Measurements from ENCODE around the gene HMGCLL1. TPM values are rescaled to one million over a fixed set of nuclear protein-coding genes. Genes with fewer than 3 reads are reported as not detected.

The HMGCLL1 gene
- polyA plus RNA-seq, 1 of the 3 experiments (the other 2 are of a cell fraction), result not detected

DNA sequence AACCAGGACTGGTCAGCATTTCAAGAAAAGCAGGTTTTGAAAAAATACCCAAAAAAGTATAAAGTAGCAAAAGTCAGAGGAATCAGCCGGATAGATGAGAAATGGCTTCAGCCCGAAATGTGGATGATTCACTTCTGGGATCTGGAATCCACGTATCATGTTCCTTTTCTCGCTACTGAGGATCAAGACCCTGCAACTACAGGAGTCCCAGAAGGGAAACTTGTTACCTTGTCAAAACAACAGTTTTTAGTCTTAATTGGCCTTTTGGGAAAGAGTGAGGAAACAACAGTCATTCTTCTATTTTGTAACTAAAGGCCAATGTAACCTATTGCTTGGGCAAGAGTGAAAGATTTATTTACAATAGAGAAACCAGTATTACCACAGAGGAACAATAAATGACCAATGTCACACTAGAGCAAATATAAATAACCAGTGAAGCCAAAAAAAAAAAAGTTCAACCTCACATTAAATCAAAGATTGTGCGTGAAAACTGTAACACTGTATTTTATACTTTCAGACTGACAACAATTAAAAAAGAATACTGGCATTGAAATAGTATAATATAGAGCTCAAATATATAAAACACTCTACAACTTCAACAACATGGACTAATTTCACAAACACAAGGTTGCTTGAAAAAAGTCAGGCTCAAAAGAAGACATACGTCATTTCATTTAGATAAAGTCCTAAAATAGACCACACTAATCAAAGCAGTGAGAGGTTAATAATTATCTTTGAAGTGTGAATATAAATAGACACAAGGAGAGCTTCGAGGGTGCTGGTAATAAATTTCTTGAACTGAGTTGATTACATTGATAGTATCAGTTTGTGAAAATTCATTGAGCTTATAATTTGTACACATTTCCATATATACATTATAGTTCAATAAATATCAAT lies 135.5 kb downstream of the HMGCLL1 start (continued):
- TF ChIP-seq, protein P1, sequence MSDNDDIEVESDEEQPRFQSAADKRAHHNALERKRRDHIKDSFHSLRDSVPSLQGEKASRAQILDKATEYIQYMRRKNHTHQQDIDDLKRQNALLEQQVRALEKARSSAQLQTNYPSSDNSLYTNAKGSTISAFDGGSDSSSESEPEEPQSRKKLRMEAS (IDR thresholded peaks at IDR 0.05; ENCODE audit: low read depth), result no peak

- CTCF ChIA-PET, result no interaction called here
- WGBS (ENCODE audit: low lambda C conversion rate), result 21% methylated on average over 3 of the region's 3 CpGs
Observed at GRCh38 chr6:55438203-55438602, 140.8 kb downstream of the HMGCLL1 start.

More at GRCh38 chr6:55438203-55438602, 140.8 kb downstream of the HMGCLL1 start:
- Histone ChIP-seq H3K36me3 (replicated peaks in 1 of 2; ENCODE audit: control insufficient read depth in 1 of 2, insufficient read depth in 2 of 2, low read length in 1 of 2) (no peaks in the 10 kb centered on the region), H3K4me3 (ENCODE audit: low read depth in 2 of 2, low read length in 1 of 2) (no peak overlapping the region), H3K27ac (ENCODE audit: low read depth in 2 of 2, low read length in 1 of 2) (no peak overlapping the region), H3F3A (replicated peaks; ENCODE audit: insufficient read depth) (no peaks in the 10 kb centered on the region), H3K4me2 (no peak overlapping the region), H3K9me2 (no peaks in the 10 kb centered on the region), H3K4me1 (ENCODE audit: control insufficient read depth in 1 of 2, insufficient read depth in 2 of 2, low read depth in 1 of 2, low read length in 1 of 2) (no peaks in the 10 kb centered on the region), H2AFZ (ENCODE audit: low read depth) (no peak overlapping the region), H3K9ac (no peak overlapping the region), H3K79me2 (ENCODE audit: insufficient read depth) (no peaks in the 10 kb centered on the region), H3K27me3 (ENCODE audit: insufficient read depth) (peaks cover 6% of the 10 kb centered on the region), H3K9me3 (no peaks in the 10 kb centered on the region), H4K20me1 (ENCODE audit: insufficient read depth) (no peaks in the 10 kb centered on the region)
- POLR2A ChIA-PET, result no interaction called here
- TF ChIP-seq MEF2A (IDR thresholded peaks at IDR 0.05; ENCODE audit: borderline replicate concordance, low read depth) (no peak), SMC3 (IDR thresholded peaks at IDR 0.05; ENCODE audit: low read depth, low read length) (no peak), REST (IDR thresholded peaks at IDR 0.05; ENCODE audit: low read depth, low read length) (no peak), RXRA (IDR thresholded peaks at IDR 0.05; ENCODE audit: borderline replicate concordance, low read depth) (no peak), RFX5 (IDR thresholded peaks at IDR 0.05; ENCODE audit: low read length) (no peak), TAF1 (IDR thresholded peaks at IDR 0.05; ENCODE audit: borderline replicate concordance, low read depth, low read length) (no peak), GATA2 (CRISPR knock-in tag; IDR thresholded peaks at IDR 0.05) (no peak), CHD2 (IDR thresholded peaks at IDR 0.05; ENCODE audit: low read length, partially characterized antibody) (no peak), GABPA (IDR thresholded peaks at IDR 0.05; ENCODE audit: low read depth) (no peak), EP300 (IDR thresholded peaks at IDR 0.05; ENCODE audit: borderline replicate concordance in 1 of 2, low read depth in 1 of 2, low read length in 1 of 2) (no peak), ZBTB33 (IDR thresholded peaks at IDR 0.05; ENCODE audit: borderline replicate concordance, low read depth) (no peak), TCF12 (IDR thresholded peaks at IDR 0.05) (no peak), POLR2AphosphoS5 (IDR thresholded peaks at IDR 0.05; ENCODE audit: low read depth, low read length) (no peak)
- TF ChIP-seq, protein P2, sequence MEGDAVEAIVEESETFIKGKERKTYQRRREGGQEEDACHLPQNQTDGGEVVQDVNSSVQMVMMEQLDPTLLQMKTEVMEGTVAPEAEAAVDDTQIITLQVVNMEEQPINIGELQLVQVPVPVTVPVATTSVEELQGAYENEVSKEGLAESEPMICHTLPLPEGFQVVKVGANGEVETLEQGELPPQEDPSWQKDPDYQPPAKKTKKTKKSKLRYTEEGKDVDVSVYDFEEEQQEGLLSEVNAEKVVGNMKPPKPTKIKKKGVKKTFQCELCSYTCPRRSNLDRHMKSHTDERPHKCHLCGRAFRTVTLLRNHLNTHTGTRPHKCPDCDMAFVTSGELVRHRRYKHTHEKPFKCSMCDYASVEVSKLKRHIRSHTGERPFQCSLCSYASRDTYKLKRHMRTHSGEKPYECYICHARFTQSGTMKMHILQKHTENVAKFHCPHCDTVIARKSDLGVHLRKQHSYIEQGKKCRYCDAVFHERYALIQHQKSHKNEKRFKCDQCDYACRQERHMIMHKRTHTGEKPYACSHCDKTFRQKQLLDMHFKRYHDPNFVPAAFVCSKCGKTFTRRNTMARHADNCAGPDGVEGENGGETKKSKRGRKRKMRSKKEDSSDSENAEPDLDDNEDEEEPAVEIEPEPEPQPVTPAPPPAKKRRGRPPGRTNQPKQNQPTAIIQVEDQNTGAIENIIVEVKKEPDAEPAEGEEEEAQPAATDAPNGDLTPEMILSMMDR (IDR thresholded peaks at IDR 0.05), result no peak
- TF ChIP-seq, protein P3, sequence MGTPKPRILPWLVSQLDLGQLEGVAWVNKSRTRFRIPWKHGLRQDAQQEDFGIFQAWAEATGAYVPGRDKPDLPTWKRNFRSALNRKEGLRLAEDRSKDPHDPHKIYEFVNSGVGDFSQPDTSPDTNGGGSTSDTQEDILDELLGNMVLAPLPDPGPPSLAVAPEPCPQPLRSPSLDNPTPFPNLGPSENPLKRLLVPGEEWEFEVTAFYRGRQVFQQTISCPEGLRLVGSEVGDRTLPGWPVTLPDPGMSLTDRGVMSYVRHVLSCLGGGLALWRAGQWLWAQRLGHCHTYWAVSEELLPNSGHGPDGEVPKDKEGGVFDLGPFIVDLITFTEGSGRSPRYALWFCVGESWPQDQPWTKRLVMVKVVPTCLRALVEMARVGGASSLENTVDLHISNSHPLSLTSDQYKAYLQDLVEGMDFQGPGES (IDR thresholded peaks at IDR 0.05; ENCODE audit: low read depth, low read length), result no peak
- TF ChIP-seq, protein P4, sequence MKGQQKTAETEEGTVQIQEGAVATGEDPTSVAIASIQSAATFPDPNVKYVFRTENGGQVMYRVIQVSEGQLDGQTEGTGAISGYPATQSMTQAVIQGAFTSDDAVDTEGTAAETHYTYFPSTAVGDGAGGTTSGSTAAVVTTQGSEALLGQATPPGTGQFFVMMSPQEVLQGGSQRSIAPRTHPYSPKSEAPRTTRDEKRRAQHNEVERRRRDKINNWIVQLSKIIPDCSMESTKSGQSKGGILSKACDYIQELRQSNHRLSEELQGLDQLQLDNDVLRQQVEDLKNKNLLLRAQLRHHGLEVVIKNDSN (IDR thresholded peaks at IDR 0.05; ENCODE audit: borderline replicate concordance, low read depth), result no peak
- DNase-seq, result no peak

All from SK-N-SH (cell line).